Measurements from ENCODE around the gene AMPD3.

AMPD3 gene

GRCh38 chr11:10502770-10503169 lies 47.7 kb downstream of the AMPD3 start:
- Histone ChIP-seq H3K4me1 (ENCODE audit: control insufficient read depth, insufficient read depth, low read length) (peaks cover 10% of the 10 kb centered on the region), H3K9me3 (replicated peaks; ENCODE audit: low read length) (no peaks in the 10 kb centered on the region), H3K9ac (ENCODE audit: low read depth, low read length) (no peak overlapping the region), H3K4me3 (ENCODE audit: low read length) (no peak overlapping the region), H3K27me3 (ENCODE audit: control insufficient read depth, insufficient read depth, low read length) (no peaks in the 10 kb centered on the region), H3K36me3 (ENCODE audit: insufficient read depth, low read length) (peaks cover 68% of the 10 kb centered on the region), H3K4me2 (ENCODE audit: low read length) (no peak overlapping the region)

- Histone ChIP-seq H3K4me1 (ENCODE audit: control insufficient read depth, insufficient read depth, low read length) (peaks cover 10% of the 10 kb centered on the region), H3K9me3 (replicated peaks; ENCODE audit: low read length) (no peaks in the 10 kb centered on the region), H3K4me2 (ENCODE audit: low read length) (no peak overlapping the region), H3K9ac (ENCODE audit: low read depth, low read length) (no peak overlapping the region), H3K36me3 (ENCODE audit: insufficient read depth, low read length) (peaks cover 63% of the 10 kb centered on the region), H3K4me3 (ENCODE audit: low read length) (no peak overlapping the region), H3K27me3 (ENCODE audit: control insufficient read depth, insufficient read depth, low read length) (no peaks in the 10 kb centered on the region)
These were observed 48.2 kb downstream of the AMPD3 start for GRCh38 chr11:10503221-10503620.

- H3K36me3 ChIP-seq (ENCODE audit: insufficient read depth, low read length): peaks cover 60% of the 10 kb centered on the region
- no peak overlapping the region for H3K4me3 ChIP-seq (ENCODE audit: low read length)
- peaks cover 10% of the 10 kb centered on the region for H3K4me1 ChIP-seq (ENCODE audit: control insufficient read depth, insufficient read depth, low read length)
- no peaks in the 10 kb centered on the region for H3K9me3 ChIP-seq (replicated peaks; ENCODE audit: low read length)
- H3K27me3 ChIP-seq (ENCODE audit: control insufficient read depth, insufficient read depth, low read length): no peaks in the 10 kb centered on the region
- no peak overlapping the region for H3K4me2 ChIP-seq (ENCODE audit: low read length)
- no peak overlapping the region for H3K9ac ChIP-seq (ENCODE audit: low read depth, low read length)
These were observed 48.9 kb downstream of the AMPD3 start for GRCh38 chr11:10503777-10504480.

- H3K36me3 ChIP-seq (ENCODE audit: insufficient read depth, low read length): peaks cover 57% of the 10 kb centered on the region
- no peak overlapping the region for H3K4me3 ChIP-seq (ENCODE audit: low read length)
These were observed 49.4 kb downstream of the AMPD3 start for GRCh38 chr11:10504490-10504889.

GRCh38 chr11:10505278-10506007 lies 50.4 kb downstream of the AMPD3 start:
- no peaks in the 10 kb centered on the region for H3K27me3 ChIP-seq (ENCODE audit: control insufficient read depth, insufficient read depth, low read length)
- peaks cover 48% of the 10 kb centered on the region for H3K36me3 ChIP-seq (ENCODE audit: insufficient read depth, low read length)
- H3K9me3 ChIP-seq (replicated peaks; ENCODE audit: low read length): no peaks in the 10 kb centered on the region
- H3K9ac ChIP-seq (ENCODE audit: low read depth, low read length): no peak overlapping the region
- H3K4me3 ChIP-seq (ENCODE audit: low read length): no peak overlapping the region
- no peak overlapping the region for H3K4me2 ChIP-seq (ENCODE audit: low read length)
- peaks cover 10% of the 10 kb centered on the region for H3K4me1 ChIP-seq (ENCODE audit: control insufficient read depth, insufficient read depth, low read length)

More at GRCh38 chr11:10504490-10504889, 49.4 kb downstream of the AMPD3 start:
- no peak overlapping the region for H3K9ac ChIP-seq (ENCODE audit: low read depth, low read length)
- no peak overlapping the region for H3K4me2 ChIP-seq (ENCODE audit: low read length)
- no peaks in the 10 kb centered on the region for H3K9me3 ChIP-seq (replicated peaks; ENCODE audit: low read length)
- H3K27me3 ChIP-seq (ENCODE audit: control insufficient read depth, insufficient read depth, low read length): no peaks in the 10 kb centered on the region
- H3K4me1 ChIP-seq (ENCODE audit: control insufficient read depth, insufficient read depth, low read length): peaks cover 10% of the 10 kb centered on the region

GRCh38 chr11:10506008-10506370 lies 50.9 kb downstream of the AMPD3 start:
- Histone ChIP-seq H3K9ac (ENCODE audit: low read depth, low read length) (no peak overlapping the region), H3K4me2 (ENCODE audit: low read length) (no peak overlapping the region), H3K27me3 (ENCODE audit: control insufficient read depth, insufficient read depth, low read length) (no peaks in the 10 kb centered on the region), H3K4me1 (ENCODE audit: control insufficient read depth, insufficient read depth, low read length) (peaks cover 10% of the 10 kb centered on the region), H3K36me3 (ENCODE audit: insufficient read depth, low read length) (peaks cover 43% of the 10 kb centered on the region), H3K4me3 (ENCODE audit: low read length) (no peak overlapping the region), H3K9me3 (replicated peaks; ENCODE audit: low read length) (no peaks in the 10 kb centered on the region)

- Histone ChIP-seq H3K4me1 (ENCODE audit: control insufficient read depth, insufficient read depth, low read length) (peaks cover 13% of the 10 kb centered on the region), H3K4me2 (ENCODE audit: low read length) (no peak overlapping the region), H3K4me3 (ENCODE audit: low read length) (no peak overlapping the region)
These were observed 56.1 kb downstream of the AMPD3 start for GRCh38 chr11:10511181-10511621.

GRCh38 chr11:10514202-10514601 lies 59.1 kb downstream of the AMPD3 start:
- H3K4me1 ChIP-seq (ENCODE audit: control insufficient read depth, insufficient read depth, low read length): peaks cover 13% of the 10 kb centered on the region
- peak overlapping the region; percentile 8 for H3K4me2 ChIP-seq (ENCODE audit: low read length)
- H3K9ac ChIP-seq (ENCODE audit: low read depth, low read length): peak overlapping the region; percentile 6
- H3K4me3 ChIP-seq (ENCODE audit: low read length): no peak overlapping the region
- no peaks in the 10 kb centered on the region for H3K9me3 ChIP-seq (replicated peaks; ENCODE audit: low read length)
- peaks cover 16% of the 10 kb centered on the region for H3K36me3 ChIP-seq (ENCODE audit: insufficient read depth, low read length)
- no peaks in the 10 kb centered on the region for H3K27me3 ChIP-seq (ENCODE audit: control insufficient read depth, insufficient read depth, low read length)

More at GRCh38 chr11:10511181-10511621, 56.1 kb downstream of the AMPD3 start:
- no peaks in the 10 kb centered on the region for H3K9me3 ChIP-seq (replicated peaks; ENCODE audit: low read length)
- H3K36me3 ChIP-seq (ENCODE audit: insufficient read depth, low read length): peaks cover 17% of the 10 kb centered on the region
- no peak overlapping the region for H3K9ac ChIP-seq (ENCODE audit: low read depth, low read length)
- H3K27me3 ChIP-seq (ENCODE audit: control insufficient read depth, insufficient read depth, low read length): no peaks in the 10 kb centered on the region

- H3K4me3 ChIP-seq (ENCODE audit: low read length): no peak overlapping the region
- H3K36me3 ChIP-seq (ENCODE audit: insufficient read depth, low read length): peaks cover 21% of the 10 kb centered on the region
These were observed 59.6 kb downstream of the AMPD3 start for GRCh38 chr11:10514709-10515108.

GRCh38 chr11:10515418-10515817 lies 60.4 kb downstream of the AMPD3 start:
- Histone ChIP-seq H3K27me3 (ENCODE audit: control insufficient read depth, insufficient read depth, low read length) (no peaks in the 10 kb centered on the region), H3K9me3 (replicated peaks; ENCODE audit: low read length) (no peaks in the 10 kb centered on the region), H3K9ac (ENCODE audit: low read depth, low read length) (no peak overlapping the region), H3K4me3 (ENCODE audit: low read length) (no peak overlapping the region), H3K36me3 (ENCODE audit: insufficient read depth, low read length) (peaks cover 25% of the 10 kb centered on the region), H3K4me2 (ENCODE audit: low read length) (no peak overlapping the region), H3K4me1 (ENCODE audit: control insufficient read depth, insufficient read depth, low read length) (peaks cover 13% of the 10 kb centered on the region)

More at GRCh38 chr11:10514709-10515108, 59.6 kb downstream of the AMPD3 start:
- H3K4me2 ChIP-seq (ENCODE audit: low read length): peak overlapping the region; percentile 8
- H3K9ac ChIP-seq (ENCODE audit: low read depth, low read length): peak overlapping the region; percentile 6
- H3K4me1 ChIP-seq (ENCODE audit: control insufficient read depth, insufficient read depth, low read length): peaks cover 13% of the 10 kb centered on the region
- H3K27me3 ChIP-seq (ENCODE audit: control insufficient read depth, insufficient read depth, low read length): no peaks in the 10 kb centered on the region
- no peaks in the 10 kb centered on the region for H3K9me3 ChIP-seq (replicated peaks; ENCODE audit: low read length)

- H3K36me3 ChIP-seq (ENCODE audit: insufficient read depth, low read length): peaks cover 42% of the 10 kb centered on the region
- no peak overlapping the region for H3K9ac ChIP-seq (ENCODE audit: low read depth, low read length)
- no peaks in the 10 kb centered on the region for H3K27me3 ChIP-seq (ENCODE audit: control insufficient read depth, insufficient read depth, low read length)
- H3K4me3 ChIP-seq (ENCODE audit: low read length): no peak overlapping the region
- peaks cover 13% of the 10 kb centered on the region for H3K4me1 ChIP-seq (ENCODE audit: control insufficient read depth, insufficient read depth, low read length)
- no peak overlapping the region for H3K4me2 ChIP-seq (ENCODE audit: low read length)
- no peaks in the 10 kb centered on the region for H3K9me3 ChIP-seq (replicated peaks; ENCODE audit: low read length)
These were observed 63.1 kb downstream of the AMPD3 start for GRCh38 chr11:10518123-10518522.

All from skeletal muscle satellite cell (primary cell).